ENCODE data around the gene THAP6. TPM values are rescaled to one million over a fixed set of nuclear protein-coding genes. Genes with fewer than 3 reads are reported as not detected.

The THAP6 gene
- total and polyA plus RNA-seq, 2 of the 8 experiments (the other 6 are each of a cell fraction or from before 2014, with no cell fraction given) = 3.3 to 9.7 TPM

- Histone ChIP-seq H3K9me3 (ENCODE audit: insufficient read depth in 2 of 2, low read depth in 1 of 2, low read length in 1 of 2) (no peaks in the 10 kb centered on the region), H2BK20ac (ENCODE audit: low read length) (no peak overlapping the region), H4K20me1 (replicated peaks in 1 of 2; ENCODE audit: control insufficient read depth in 1 of 2, insufficient read depth in 2 of 2, low read length in 2 of 2) (no peaks in the 10 kb centered on the region), H3K56ac (replicated peaks; ENCODE audit: insufficient read length, low read depth, low read length) (no peak overlapping the region), H4K91ac (replicated peaks; ENCODE audit: insufficient read length, low read length) (no peak overlapping the region), H3K14ac (ENCODE audit: insufficient read length) (no peak overlapping the region), H2BK120ac (replicated peaks; ENCODE audit: low read depth, low read length) (no peak overlapping the region), H3K4me2 (ENCODE audit: insufficient read depth in 1 of 2, low read depth in 2 of 2, low read length in 2 of 2) (peak overlapping the region; percentile 89 to 92), H2BK5ac (ENCODE audit: low read depth, low read length) (no peak overlapping the region), H2AK5ac (ENCODE audit: low read depth, low read length) (0 out of 2 replicates have a peak overlapping the region, but pooled peaks have one; percentile 28), H3K23me2 (ENCODE audit: low read depth, low read length) (peaks cover 7% of the 10 kb centered on the region), H3K27me3 (replicated peaks in 1 of 4; ENCODE audit: control insufficient read depth in 3 of 4, extremely low read depth in 1 of 4, insufficient read depth in 3 of 4, low read length in 3 of 4) (no peaks in the 10 kb centered on the region), H3K79me1 (ENCODE audit: low read depth, low read length) (no peaks in the 10 kb centered on the region), H3K4me3 (ENCODE audit: extremely low read depth in 1 of 4, insufficient read depth in 2 of 4, low read depth in 3 of 4, low read length in 4 of 4) (peak overlapping the region in 3 of 4 experiments; percentile 70 to 93 (median 83); a peak in 6 of 8 replicates), H3K79me2 (ENCODE audit: control insufficient read depth in 1 of 2, insufficient read depth in 2 of 2, low read length in 2 of 2) (peaks cover 0 to 56% of the 10 kb centered on the region in 2 experiments; a peak in 3 of 4 replicates), H2AFZ (ENCODE audit: low read length) (no peak overlapping the region), H3K9ac (replicated peaks in 1 of 4; ENCODE audit: extremely low read depth in 1 of 4, low read depth in 3 of 4, low read length in 3 of 4) (no peak overlapping the region), H2BK15ac (ENCODE audit: low read length) (no peak overlapping the region), H3K27ac (ENCODE audit: low read depth, low read length) (no peak overlapping the region), H4K5ac (ENCODE audit: insufficient read length, low read depth, low read length) (no peak overlapping the region), H3K4ac (replicated peaks; ENCODE audit: insufficient read length, low read depth, low read length) (no peak overlapping the region), H2BK12ac (ENCODE audit: low read depth, low read length) (no peak overlapping the region), H3K36me3 (ENCODE audit: control insufficient read depth in 2 of 4, insufficient read depth in 4 of 4, low read length in 3 of 4) (peaks cover 0 to 21% (median 3%) of the 10 kb centered on the region in 4 experiments; a peak in 5 of 8 replicates), H3K18ac (ENCODE audit: extremely low read depth, low read length) (no peak overlapping the region), H3K4me1 (replicated peaks in 1 of 4; ENCODE audit: control insufficient read depth in 3 of 4, insufficient read depth in 4 of 4, low read length in 3 of 4) (peaks cover 0 to 15% (median 7%) of the 10 kb centered on the region in 4 experiments; a peak in 4 of 7 replicates), H4K8ac (ENCODE audit: extremely low read depth, insufficient read depth, low read length) (no peak overlapping the region), H3K23ac (ENCODE audit: insufficient read length) (no peak overlapping the region)
- WGBS, 2 experiments (ENCODE audit: extremely low coverage in 1 of 2, insufficient coverage in 1 of 2, insufficient read length in 1 of 2, insufficient replicate concordance in 2 of 2, low coverage in 1 of 2, low lambda C conversion rate in 2 of 2, missing lambda C conversion rate in 1 of 2) = 48% methylated on average over 6 of the region's 6 CpGs; no CpG with 5 or more reads in 1 of the 2 experiments
- DNase-seq (ENCODE audit: low read depth in 1 of 2, low spot score in 2 of 2) (no peak), FAIRE-seq (no peak)
- POLR2A ChIA-PET (ENCODE audit: partially characterized antibody) = interaction anchor here (0.7 to 1.3 kb wide), 3 partner anchors 31 to 206 kb away, joined by 3 to 4 read pairs (median 3); no protein-coding TSS in a partner anchor
- CTCF ChIA-PET (ENCODE audit: partially characterized antibody) = interaction anchor here (0.7 to 1.4 kb wide), 3 partner anchors 20 to 63 kb away, joined by 3 read pairs; partner anchors contain the start of gene ODAPH
- no peak for TF ChIP-seq HDAC6 (IDR thresholded peaks at IDR 0.05; ENCODE audit: low read depth, low read length)
- TF ChIP-seq KDM5A (IDR thresholded peaks at IDR 0.05; ENCODE audit: low read length) = no peak
- TF ChIP-seq TAF1 (IDR thresholded peaks at IDR 0.05; ENCODE audit: low read depth, low read length) = no peak
- no peak for TF ChIP-seq GTF2F1 (IDR thresholded peaks at IDR 0.05; ENCODE audit: borderline replicate concordance, low read depth, low read length)
- TF ChIP-seq SIN3A (conservative IDR thresholded peaks at IDR 0.05 in 1 of 2, IDR thresholded peaks at IDR 0.05 in 1 of 2; ENCODE audit: low read depth in 1 of 2, low read length in 2 of 2) = no peak
- no peak for TF ChIP-seq SP1 (IDR thresholded peaks at IDR 0.05; ENCODE audit: low read depth, low read length)
- no peak for TF ChIP-seq BRCA1 (IDR thresholded peaks at IDR 0.05; ENCODE audit: low read depth, low read length)
- no peak for TF ChIP-seq CREB1 (IDR thresholded peaks at IDR 0.05)
- no peak for TF ChIP-seq RAD21 (IDR thresholded peaks at IDR 0.05 in 1 of 2, conservative IDR thresholded peaks at IDR 0.05 in 1 of 2; ENCODE audit: low read depth in 2 of 2, low read length in 2 of 2)
- TF ChIP-seq EGR1 (IDR thresholded peaks at IDR 0.05; ENCODE audit: borderline replicate concordance, low read depth, low read length) = no peak
- no peak for TF ChIP-seq BCL11A (IDR thresholded peaks at IDR 0.05; ENCODE audit: low read depth in 2 of 2, low read length in 2 of 2)
Measured at GRCh38 chr4:75512386-75513211, 1.7 kb upstream of the THAP6 start.
